HG02763 (cell line): ENCODE data around the gene PCDH9.

Source experiments
- ATAC-seq: cut with Tn5 transposase; IDR thresholded peaks from one replicate; pipeline ENCODE4 v1.9.1; 2021; ENCODE audit warnings: mild to moderate bottlenecking, moderate library complexity; ENCODE audit not compliant: unreplicated experiment

The PCDH9 gene, protein sequence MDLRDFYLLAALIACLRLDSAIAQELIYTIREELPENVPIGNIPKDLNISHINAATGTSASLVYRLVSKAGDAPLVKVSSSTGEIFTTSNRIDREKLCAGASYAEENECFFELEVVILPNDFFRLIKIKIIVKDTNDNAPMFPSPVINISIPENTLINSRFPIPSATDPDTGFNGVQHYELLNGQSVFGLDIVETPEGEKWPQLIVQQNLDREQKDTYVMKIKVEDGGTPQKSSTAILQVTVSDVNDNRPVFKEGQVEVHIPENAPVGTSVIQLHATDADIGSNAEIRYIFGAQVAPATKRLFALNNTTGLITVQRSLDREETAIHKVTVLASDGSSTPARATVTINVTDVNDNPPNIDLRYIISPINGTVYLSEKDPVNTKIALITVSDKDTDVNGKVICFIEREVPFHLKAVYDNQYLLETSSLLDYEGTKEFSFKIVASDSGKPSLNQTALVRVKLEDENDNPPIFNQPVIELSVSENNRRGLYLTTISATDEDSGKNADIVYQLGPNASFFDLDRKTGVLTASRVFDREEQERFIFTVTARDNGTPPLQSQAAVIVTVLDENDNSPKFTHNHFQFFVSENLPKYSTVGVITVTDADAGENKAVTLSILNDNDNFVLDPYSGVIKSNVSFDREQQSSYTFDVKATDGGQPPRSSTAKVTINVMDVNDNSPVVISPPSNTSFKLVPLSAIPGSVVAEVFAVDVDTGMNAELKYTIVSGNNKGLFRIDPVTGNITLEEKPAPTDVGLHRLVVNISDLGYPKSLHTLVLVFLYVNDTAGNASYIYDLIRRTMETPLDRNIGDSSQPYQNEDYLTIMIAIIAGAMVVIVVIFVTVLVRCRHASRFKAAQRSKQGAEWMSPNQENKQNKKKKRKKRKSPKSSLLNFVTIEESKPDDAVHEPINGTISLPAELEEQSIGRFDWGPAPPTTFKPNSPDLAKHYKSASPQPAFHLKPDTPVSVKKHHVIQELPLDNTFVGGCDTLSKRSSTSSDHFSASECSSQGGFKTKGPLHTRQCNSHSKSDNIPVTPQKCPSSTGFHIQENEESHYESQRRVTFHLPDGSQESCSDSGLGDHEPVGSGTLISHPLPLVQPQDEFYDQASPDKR (N-terminal part only)

DNA sequence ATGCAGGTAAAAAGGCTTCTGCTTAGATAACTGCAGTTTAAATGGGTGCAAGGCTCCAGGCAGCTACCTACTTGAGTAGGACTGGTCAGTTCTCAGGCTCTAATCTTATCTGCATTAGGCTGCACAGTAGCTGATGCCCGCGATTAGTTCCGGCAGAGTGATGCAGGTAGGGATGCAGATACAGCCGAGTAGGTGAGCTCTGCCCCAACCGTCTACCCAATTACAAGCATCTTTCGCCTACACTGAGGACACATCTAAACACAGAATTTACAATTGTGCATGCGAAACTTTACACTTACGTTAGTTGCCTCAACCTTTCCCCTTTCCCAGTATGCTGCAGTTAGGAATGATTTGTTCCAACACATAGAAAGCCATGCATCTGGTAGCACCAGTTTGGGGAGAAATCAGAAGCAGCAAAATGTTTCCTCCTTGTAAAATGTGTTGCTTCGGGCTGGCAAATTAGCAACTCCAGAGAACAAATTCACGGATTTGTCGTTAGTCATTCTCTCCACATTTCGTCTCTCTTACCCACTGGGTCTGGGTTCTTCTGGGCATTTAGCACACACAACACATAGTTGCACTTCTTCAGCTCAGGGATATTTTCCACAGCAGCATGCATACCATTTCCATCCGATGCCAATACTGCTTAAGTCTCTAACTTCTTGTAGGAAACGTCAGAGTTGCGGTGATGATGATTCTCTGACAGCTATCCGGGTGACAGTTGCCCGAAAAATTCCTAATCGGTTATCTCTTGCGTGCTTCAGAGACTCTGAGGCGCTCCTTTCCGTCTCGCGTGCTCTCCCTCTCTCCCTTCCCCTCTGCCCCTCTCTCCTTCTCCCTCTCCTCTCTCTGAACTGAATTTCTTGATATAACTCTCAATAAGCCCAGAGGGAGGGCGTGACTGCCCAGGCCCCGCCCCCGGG lies at the start of gene PCDH9:
Gene PCDH9 (minus strand): TSS at position 856 of the 923 bp plus-strand sequence. CDS start 1,896 bp downstream, outside the sequence.
- peak; percentile 1 for ATAC-seq

- ATAC-seq = no peak
Observed at GRCh38 chr13:67278235-67278634, 48.1 kb upstream of the PCDH9 start.

GRCh38 chr13:67277581-67277980 lies 47.4 kb upstream of the PCDH9 start:
- ATAC-seq = no peak

GRCh38 chr13:67275351-67275960 lies 45.3 kb upstream of the PCDH9 start:
- no peak for ATAC-seq

GRCh38 chr13:67273001-67273400 lies 42.9 kb upstream of the PCDH9 start:
- ATAC-seq = no peak

DNA sequence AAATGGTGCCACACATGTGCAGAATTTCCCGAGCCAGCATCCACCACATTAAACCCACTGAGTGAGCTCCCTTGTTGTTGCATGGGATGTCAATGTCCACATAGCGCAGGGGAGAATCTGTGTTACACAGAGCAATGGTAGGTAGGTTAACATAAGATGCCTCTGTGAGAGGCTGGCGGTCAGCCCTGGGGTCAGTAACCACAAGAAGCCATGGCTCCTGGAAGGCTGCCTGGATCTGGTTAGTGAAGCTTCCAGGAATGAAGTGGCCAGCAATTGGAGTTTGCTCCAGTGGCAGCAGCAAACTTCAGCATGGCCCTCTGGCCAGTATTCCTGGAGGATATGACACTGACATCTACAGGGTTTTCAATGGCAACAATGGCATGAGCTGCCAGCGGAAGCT lies 37.0 kb upstream of the PCDH9 start:
- no peak for ATAC-seq

DNA sequence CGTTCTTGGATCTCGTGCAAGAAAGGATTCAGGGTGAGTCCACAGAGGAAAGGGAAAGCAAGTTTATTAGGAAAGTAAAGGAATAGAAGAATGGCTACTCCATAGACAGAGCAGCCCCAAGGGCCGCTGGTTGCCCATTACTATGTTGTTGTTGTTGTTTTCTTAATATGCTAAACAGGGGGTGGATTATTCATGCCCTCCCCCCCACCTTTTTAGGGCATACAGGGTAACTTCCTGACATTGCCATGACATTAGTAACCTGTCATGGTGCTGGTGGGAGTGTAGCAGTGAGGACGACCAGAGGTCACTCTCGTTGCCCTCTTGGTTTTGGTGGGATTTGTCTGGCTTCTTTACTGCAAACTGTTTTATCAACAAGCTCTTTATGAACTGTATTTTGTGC lies 29.1 kb upstream of the PCDH9 start:
- no peak for ATAC-seq

- ATAC-seq = peak; percentile 58
Observed at GRCh38 chr13:67258482-67258881, 28.3 kb upstream of the PCDH9 start.

- ATAC-seq = no peak
Observed at GRCh38 chr13:67238861-67239260, 8.7 kb upstream of the PCDH9 start.

- peak; percentile 74 for ATAC-seq
Observed at GRCh38 chr13:67238277-67238859, 8.2 kb upstream of the PCDH9 start.

- ATAC-seq = no peak
Observed at GRCh38 chr13:67235265-67235664, 5.1 kb upstream of the PCDH9 start.

DNA sequence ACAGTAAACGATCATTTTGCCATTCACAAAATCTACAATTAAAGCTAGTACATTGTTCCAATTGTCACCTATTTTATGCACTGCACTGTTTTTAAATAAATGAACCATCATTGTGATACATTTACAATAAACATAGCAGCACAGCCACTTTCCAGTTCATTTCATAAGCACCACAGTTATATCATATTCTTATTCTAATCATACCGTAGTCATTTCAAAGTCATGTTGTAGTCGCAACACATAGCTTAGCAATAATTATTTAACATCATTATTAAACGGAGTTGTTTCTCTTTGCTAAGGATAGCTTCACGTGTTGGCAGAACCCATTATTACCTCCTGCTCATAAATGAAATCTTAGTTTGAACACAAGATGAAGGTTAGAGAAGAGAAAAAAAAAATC lies 2.2 kb upstream of the PCDH9 start:
- no peak for ATAC-seq

DNA sequence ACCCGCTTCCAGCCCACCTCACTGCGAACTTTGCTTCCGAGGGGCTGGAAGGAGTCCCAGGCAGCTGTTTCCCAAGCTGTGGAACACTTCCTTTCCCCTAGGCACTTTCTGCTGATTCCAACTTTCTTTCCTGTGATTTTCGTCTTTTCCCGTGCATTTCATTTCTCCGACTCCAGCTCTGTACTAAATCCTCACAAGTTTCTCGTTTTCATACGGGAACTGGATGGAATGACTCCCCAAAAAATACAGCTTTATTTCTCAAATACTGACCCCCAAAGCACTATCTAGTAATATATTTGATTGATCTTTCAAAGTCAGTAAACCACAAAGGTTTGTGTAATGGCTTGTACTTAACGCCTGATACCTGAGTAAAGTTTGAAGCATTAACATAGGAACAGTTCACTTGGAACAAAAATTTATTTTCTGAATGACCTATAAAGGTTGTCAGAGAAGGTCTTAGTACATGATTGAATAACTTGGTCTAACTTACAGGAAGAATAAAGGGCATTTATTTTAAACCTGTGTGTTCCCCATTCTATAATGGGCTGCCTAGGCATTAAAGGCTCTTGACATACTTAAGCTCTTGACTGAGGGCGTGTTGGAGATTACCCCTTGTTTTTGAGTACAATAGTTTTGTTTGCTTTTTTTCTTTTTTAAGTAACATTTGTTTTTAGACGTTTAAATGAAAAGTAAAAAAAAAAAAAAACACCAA lies 1.3 kb upstream of the PCDH9 start:
- ATAC-seq = no peak

GRCh38 chr13:67230404-67231288 lies 510 bp upstream of the PCDH9 start:
- peak; percentile 97 for ATAC-seq

DNA sequence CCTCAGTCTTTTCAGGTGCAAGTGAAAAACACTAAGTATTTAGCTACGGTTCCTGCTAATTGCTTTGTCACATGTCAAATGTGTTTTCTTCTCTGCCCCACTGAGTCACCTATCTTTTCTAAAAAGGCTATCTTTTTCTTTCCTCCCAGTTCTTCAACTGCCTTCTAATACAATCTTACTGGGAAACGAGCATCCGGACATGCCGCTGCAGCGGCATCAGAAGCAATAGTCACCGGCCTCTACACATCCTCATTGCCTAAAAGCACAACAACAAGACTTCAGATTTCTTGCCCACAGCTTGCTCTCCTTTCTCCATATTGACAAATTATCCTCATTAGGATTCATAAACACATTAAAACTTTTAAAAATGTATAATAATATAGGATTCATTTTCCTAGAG lies 1.2 kb downstream of the PCDH9 start:
- no peak for ATAC-seq

DNA sequence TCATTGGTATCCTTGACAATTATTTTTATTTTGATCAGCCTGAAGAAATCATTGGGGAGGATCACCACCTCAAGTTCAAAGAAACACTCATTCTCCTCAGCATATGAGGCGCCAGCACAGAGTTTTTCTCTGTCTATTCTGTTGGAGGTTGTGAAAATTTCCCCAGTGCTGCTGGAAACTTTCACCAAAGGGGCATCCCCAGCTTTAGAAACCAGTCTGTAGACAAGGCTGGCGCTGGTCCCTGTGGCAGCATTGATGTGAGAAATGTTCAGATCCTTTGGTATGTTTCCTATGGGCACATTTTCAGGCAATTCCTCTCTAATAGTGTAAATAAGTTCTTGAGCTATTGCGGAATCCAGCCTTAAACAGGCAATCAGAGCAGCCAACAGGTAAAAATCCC lies 2.1 kb downstream of the PCDH9 start:
- no peak for ATAC-seq

DNA sequence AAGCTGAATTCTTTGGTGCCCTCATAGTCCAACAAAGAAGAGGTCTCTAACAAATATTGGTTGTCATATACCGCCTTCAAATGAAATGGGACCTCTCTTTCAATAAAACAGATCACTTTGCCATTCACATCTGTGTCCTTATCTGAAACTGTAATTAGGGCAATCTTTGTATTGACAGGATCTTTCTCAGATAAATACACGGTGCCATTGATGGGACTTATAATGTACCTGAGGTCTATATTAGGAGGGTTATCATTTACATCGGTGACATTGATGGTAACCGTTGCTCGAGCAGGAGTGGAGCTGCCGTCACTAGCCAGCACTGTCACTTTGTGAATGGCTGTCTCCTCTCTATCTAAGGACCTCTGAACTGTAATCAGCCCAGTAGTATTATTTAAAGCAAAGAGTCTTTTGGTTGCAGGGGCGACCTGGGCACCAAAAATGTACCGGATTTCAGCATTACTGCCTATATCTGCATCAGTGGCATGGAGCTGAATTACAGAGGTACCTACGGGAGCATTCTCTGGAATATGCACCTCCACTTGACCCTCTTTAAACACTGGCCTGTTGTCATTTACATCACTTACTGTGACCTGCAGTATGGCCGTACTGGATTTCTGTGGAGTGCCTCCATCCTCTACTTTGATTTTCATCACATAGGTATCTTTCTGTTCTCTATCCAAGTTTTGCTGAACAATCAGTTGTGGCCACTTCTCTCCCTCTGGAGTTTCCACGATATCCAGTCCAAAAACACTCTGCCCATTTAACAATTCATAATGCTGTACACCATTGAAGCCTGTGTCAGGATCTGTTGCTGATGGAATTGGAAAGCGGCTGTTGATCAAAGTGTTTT lies 2.8 kb downstream of the PCDH9 start:
- ATAC-seq = no peak
